ENCODE measurements around the gene WDR37.

DNA sequence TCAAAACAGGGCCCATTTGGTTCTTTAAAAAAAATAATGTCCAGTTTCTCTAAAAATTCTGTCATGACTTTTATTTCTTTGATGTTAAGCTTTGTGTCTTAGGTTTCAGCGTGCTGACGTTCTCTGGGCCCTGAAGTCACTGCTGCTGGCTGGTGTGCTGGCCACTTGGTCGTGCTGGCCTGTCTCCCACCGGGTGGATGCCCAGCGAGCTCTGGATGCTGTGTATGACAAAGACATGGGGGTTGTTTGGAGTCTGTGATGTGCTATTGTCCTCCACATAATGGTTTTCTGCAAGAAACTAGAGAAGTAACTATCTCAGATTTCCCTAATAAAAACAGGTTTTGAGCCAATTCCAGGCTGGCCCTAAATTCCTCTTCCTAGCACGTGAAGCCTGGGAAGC, 21.0 kb upstream of the WDR37 start:
- TF ChIP-seq, protein P1, sequence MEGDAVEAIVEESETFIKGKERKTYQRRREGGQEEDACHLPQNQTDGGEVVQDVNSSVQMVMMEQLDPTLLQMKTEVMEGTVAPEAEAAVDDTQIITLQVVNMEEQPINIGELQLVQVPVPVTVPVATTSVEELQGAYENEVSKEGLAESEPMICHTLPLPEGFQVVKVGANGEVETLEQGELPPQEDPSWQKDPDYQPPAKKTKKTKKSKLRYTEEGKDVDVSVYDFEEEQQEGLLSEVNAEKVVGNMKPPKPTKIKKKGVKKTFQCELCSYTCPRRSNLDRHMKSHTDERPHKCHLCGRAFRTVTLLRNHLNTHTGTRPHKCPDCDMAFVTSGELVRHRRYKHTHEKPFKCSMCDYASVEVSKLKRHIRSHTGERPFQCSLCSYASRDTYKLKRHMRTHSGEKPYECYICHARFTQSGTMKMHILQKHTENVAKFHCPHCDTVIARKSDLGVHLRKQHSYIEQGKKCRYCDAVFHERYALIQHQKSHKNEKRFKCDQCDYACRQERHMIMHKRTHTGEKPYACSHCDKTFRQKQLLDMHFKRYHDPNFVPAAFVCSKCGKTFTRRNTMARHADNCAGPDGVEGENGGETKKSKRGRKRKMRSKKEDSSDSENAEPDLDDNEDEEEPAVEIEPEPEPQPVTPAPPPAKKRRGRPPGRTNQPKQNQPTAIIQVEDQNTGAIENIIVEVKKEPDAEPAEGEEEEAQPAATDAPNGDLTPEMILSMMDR (IDR thresholded peaks at IDR 0.05) = no peak
- TF ChIP-seq POLR2A (IDR thresholded peaks at IDR 0.05) = no peak

Data from uterus (tissue), 2 donors.